ENCODE results near the gene DDB1.

The DDB1 gene

GRCh38 chr11:61332797-61333549, at the start of gene DDB1, which contains the start of gene TKFC:
Gene DDB1 (minus strand): TSS chr11:61333105. CDS start chr11:61332968, 137 bp downstream.
Gene TKFC (plus strand): TSS chr11:61333228. CDS start chr11:61334729, 1,501 bp downstream.
- DNase-seq = peak; percentile 76 to 96

- DNase-seq = no peak
Measured at GRCh38 chr11:61380884-61381283, 48.0 kb upstream of the DDB1 start.

GRCh38 chr11:61378713-61379313, 45.9 kb upstream of the DDB1 start:
- DNase-seq = no peak

- DNase-seq = no peak
Measured at GRCh38 chr11:61377461-61378160, 44.7 kb upstream of the DDB1 start.

- no peak for DNase-seq
Measured at GRCh38 chr11:61375761-61376108, 42.8 kb upstream of the DDB1 start.

GRCh38 chr11:61372659-61373420, 39.9 kb upstream of the DDB1 start:
- DNase-seq = no peak

- no peak for DNase-seq
Measured at GRCh38 chr11:61370349-61371005, 37.6 kb upstream of the DDB1 start.

GRCh38 chr11:61369372-61370348, 36.8 kb upstream of the DDB1 start:
- no peak for DNase-seq

GRCh38 chr11:61368646-61369045, 35.7 kb upstream of the DDB1 start:
- no peak for DNase-seq

- DNase-seq = no peak
Measured at GRCh38 chr11:61367406-61367805, 34.5 kb upstream of the DDB1 start.

GRCh38 chr11:61364012-61364675, 31.2 kb upstream of the DDB1 start:
- no peak for DNase-seq

- no peak for DNase-seq
Measured at GRCh38 chr11:61362542-61362875, 29.6 kb upstream of the DDB1 start.

GRCh38 chr11:61361741-61362541, 29.0 kb upstream of the DDB1 start, which contains the start of the genes CYB561A3 and TMEM138:
Gene CYB561A3 (minus strand): TSS chr11:61361882. CDS start chr11:61356713, 5,169 bp downstream.
Gene TMEM138 (plus strand): TSS chr11:61362374. CDS start chr11:61364391, 2,017 bp downstream.
- DNase-seq = peak; percentile 86 to 93

GRCh38 chr11:61361237-61361740, 28.4 kb upstream of the DDB1 start:
- no peak for DNase-seq

GRCh38 chr11:61359516-61359915, 26.6 kb upstream of the DDB1 start:
- DNase-seq = no peak

- DNase-seq = no peak
Measured at GRCh38 chr11:61358566-61358965, 25.7 kb upstream of the DDB1 start.

GRCh38 chr11:61357894-61358239, 25.0 kb upstream of the DDB1 start:
- no peak for DNase-seq

- no peak for DNase-seq
Measured at GRCh38 chr11:61357233-61357893, 24.5 kb upstream of the DDB1 start.

GRCh38 chr11:61356706-61357105, 23.8 kb upstream of the DDB1 start:
- DNase-seq = no peak
